ENCODE measurements around the gene NOP16. TPM values are rescaled to one million over a fixed set of nuclear protein-coding genes. Genes with fewer than 3 reads are reported as not detected.

The NOP16 gene
- total RNA-seq, 6 donors from 2014 or later: 3.1 to 25.4 (median 12.1) TPM

- DNase-seq: no peak
- Histone ChIP-seq H3K36me3 (peaks cover 0 to 36% (median 15%) of the 10 kb centered on the region in 4 donors), H3K27ac (no peak overlapping the region), H3K4me1 (peaks cover 0 to 6% (median 0%) of the 10 kb centered on the region in 4 donors), H3K27me3 (no peaks in the 10 kb centered on the region), H3K4me3 (no peak overlapping the region), H3K9me3 (no peaks in the 10 kb centered on the region)
- 72 to 77% methylated on average over 14 to 17 of the region's 17 CpGs for WGBS, 2 donors
- TF ChIP-seq CTCF (IDR thresholded peaks at IDR 0.05): no peak
- TF ChIP-seq POLR2A (IDR thresholded peaks at IDR 0.05): no peak
- TF ChIP-seq POLR2AphosphoS5 (IDR thresholded peaks at IDR 0.05): no peak
- no peak for TF ChIP-seq EP300 (IDR thresholded peaks at IDR 0.05)
- ATAC-seq (ENCODE audit: low FRiP score in 2 of 2): peak; percentile 21 to 38
Measured at GRCh38 chr5:176400382-176401156, 12.2 kb upstream of the NOP16 start.

GRCh38 chr5:176397736-176398420, 9.5 kb upstream of the NOP16 start:
- H3K36me3 ChIP-seq: peaks cover 0 to 56% (median 22%) of the 10 kb centered on the region in 4 donors
- H3K4me3 ChIP-seq: no peak overlapping the region
- DNase-seq (peak in 1 of 2 donors; percentile 69), ATAC-seq (ENCODE audit: low FRiP score in 2 of 2) (no peak)
- no peaks in the 10 kb centered on the region for H3K9me3 ChIP-seq
- H3K27ac ChIP-seq: no peak overlapping the region
- TF ChIP-seq CTCF (IDR thresholded peaks at IDR 0.05): no peak
- 95% methylated on average over 6 to 18 of the region's 18 CpGs for WGBS, 2 donors
- H3K27me3 ChIP-seq: no peaks in the 10 kb centered on the region
- peaks cover 0 to 6% (median 0%) of the 10 kb centered on the region in 4 donors for H3K4me1 ChIP-seq

- no peak for TF ChIP-seq POLR2AphosphoS5 (IDR thresholded peaks at IDR 0.05)
- TF ChIP-seq POLR2A (IDR thresholded peaks at IDR 0.05): no peak
- TF ChIP-seq CTCF (IDR thresholded peaks at IDR 0.05): no peak
- no peak for TF ChIP-seq EP300 (IDR thresholded peaks at IDR 0.05)
- H3K9me3 ChIP-seq: no peaks in the 10 kb centered on the region
- no peaks in the 10 kb centered on the region for H3K27me3 ChIP-seq
- H3K4me3 ChIP-seq: no peak overlapping the region
- H3K36me3 ChIP-seq: peaks cover 0 to 69% (median 35%) of the 10 kb centered on the region in 4 donors
- 70 to 86% methylated on average over 6 of the region's 6 CpGs for WGBS, 2 donors
- no peak overlapping the region for H3K27ac ChIP-seq
- peaks cover 0 to 6% (median 0%) of the 10 kb centered on the region in 4 donors for H3K4me1 ChIP-seq
- DNase-seq (no peak), ATAC-seq (ENCODE audit: low FRiP score in 2 of 2) (no peak)
Measured at GRCh38 chr5:176396330-176396729, 7.9 kb upstream of the NOP16 start.

- H3K36me3 ChIP-seq: peaks cover 0 to 73% (median 39%) of the 10 kb centered on the region in 4 donors
Measured at GRCh38 chr5:176394881-176395675, 6.7 kb upstream of the NOP16 start.

More at GRCh38 chr5:176394881-176395675, 6.7 kb upstream of the NOP16 start:
- Histone ChIP-seq H3K27ac (peak overlapping the region in 1 of 4 donors; percentile 11), H3K9me3 (no peaks in the 10 kb centered on the region), H3K4me1 (peaks cover 0 to 5% (median 1%) of the 10 kb centered on the region in 4 donors), H3K27me3 (no peaks in the 10 kb centered on the region), H3K4me3 (no peak overlapping the region)
- DNase-seq (no peak), ATAC-seq (ENCODE audit: low FRiP score in 2 of 2) (peak; percentile 12 to 34)
- 84 to 96% methylated on average over 5 to 11 of the region's 11 CpGs for WGBS, 2 donors
- TF ChIP-seq POLR2AphosphoS5 (IDR thresholded peaks at IDR 0.05) (no peak), POLR2A (IDR thresholded peaks at IDR 0.05) (no peak), CTCF (IDR thresholded peaks at IDR 0.05) (no peak)

Measured in upper lobe of left lung (tissue), 6 donors.